Tibial nerve (tissue), 3 donors: ENCODE data around the gene TCP11L2.

ENCODE experiments used
- CTCF ChIP-seq, 5 experiments: fragments of 200-600 bp in 3 of 5; fragments of 450-650 bp in 2 of 5; sonication (generic) in 3 of 5; IDR thresholded peaks; one replicate each; pipeline ENCODE4 v1.5.1; 2016 to 2019; ENCODE audit warnings: antibody characterized with exemption in 5 of 5, mild to moderate bottlenecking in 3 of 5, moderate library complexity in 2 of 5
- POLR2A ChIP-seq, 2 donors: fragments of 450-650 bp; IDR thresholded peaks; one replicate each; pipeline ENCODE4 v1.6.1; 2017; ENCODE audit warnings: antibody characterized with exemption in 2 of 2, mild to moderate bottlenecking in 2 of 2, moderate library complexity in 2 of 2

- TF ChIP-seq CTCF (IDR thresholded peaks at IDR 0.05) (no peak), POLR2A (IDR thresholded peaks at IDR 0.05) (no peak)
Measured at GRCh38 chr12:106323537-106323936, 21.0 kb downstream of the TCP11L2 start.
